OCI-LY7 (cell line): ENCODE data around the gene ATP8B4. TPM values are rescaled to one million over a fixed set of nuclear protein-coding genes. Genes with fewer than 3 reads are reported as not detected.

ENCODE experiments used
- BruUV-seq: library from RNA; stranded (reverse); fragments of 400-500 nt; replicated peaks from 2 replicates; lab custom pipeline; 2021; lab: Mats Ljungman, UMichigan
- CTCF ChIA-PET: fragments of 300-600 bp; sonication (Branson Sonifier 250); formaldehyde crosslinking; loops from one replicate; lab custom pipeline; 2022; ENCODE audit warnings: antibody characterized with exemption; ENCODE audit not compliant: unreplicated experiment; lab: Charles Lee
- POLR2A ChIA-PET: fragments of 300-600 bp; sonication (Branson Sonifier 250); formaldehyde crosslinking; loops from one replicate; lab custom pipeline; 2022; ENCODE audit warnings: antibody characterized with exemption; lab: Charles Lee
- DNase-seq: peaks from one replicate; pipeline ENCODE4 v3.0.0-alpha.2; 2015; ENCODE audit warnings: low spot score
- H2AFZ ChIP-seq: fragments of 200-600 bp; sonication (generic), shearing (Covaris generic); 2 replicates; pipeline ENCODE4 v1.6.1; 2014; ENCODE audit warnings: mild to moderate bottlenecking, antibody characterized with exemption, low read length, moderate library complexity
- H3K27ac ChIP-seq: fragments of 200-600 bp; sonication (generic); 2 replicates; pipeline ENCODE4 v1.5.1; 2014; ENCODE audit warnings: mixed run types, low read depth, mild to moderate bottlenecking, moderate library complexity, low read length, inconsistent platforms; ENCODE audit not compliant: poor library complexity, severe bottlenecking
- H3K36me3 ChIP-seq: fragments of 200-600 bp; sonication (generic); 2 replicates; pipeline ENCODE4 v1.6.1; 2014; ENCODE audit warnings: mild to moderate bottlenecking, antibody characterized with exemption, low read length, moderate library complexity, mixed read lengths; ENCODE audit not compliant: insufficient read depth
- H3K4me1 ChIP-seq: fragments of 200-600 bp; sonication (generic); 2 replicates; pipeline ENCODE4 v1.5.1; 2014; ENCODE audit warnings: mild to moderate bottlenecking, low read length; ENCODE audit not compliant: insufficient read depth, poor library complexity, severe bottlenecking
- H3K4me2 ChIP-seq: fragments of 200-600 bp; sonication (generic); 2 replicates; pipeline ENCODE4 v1.6.1; 2014; ENCODE audit warnings: mild to moderate bottlenecking, low read length
- H3K4me3 ChIP-seq: fragments of 200-600 bp; sonication (generic); 2 replicates; pipeline ENCODE4 v1.5.1; 2014; ENCODE audit warnings: mild to moderate bottlenecking, low read depth, low read length; ENCODE audit not compliant: poor library complexity, severe bottlenecking
- H3K79me2 ChIP-seq: fragments of 200-600 bp; sonication (generic); 2 replicates; pipeline ENCODE4 v1.6.1; 2016; ENCODE audit warnings: low read depth, mild to moderate bottlenecking, low read length, moderate library complexity, mixed read lengths; ENCODE audit not compliant: insufficient read depth
- H3K9me2 ChIP-seq: fragments of 200-600 bp; sonication (generic); 2 replicates; pipeline ENCODE4 v1.6.1; 2016; ENCODE audit warnings: mild to moderate bottlenecking, low read length, mixed read lengths; ENCODE audit not compliant: insufficient read depth
- H3K9me3 ChIP-seq: fragments of 200-600 bp; sonication (generic); 2 replicates; pipeline ENCODE4 v1.6.1; 2014; ENCODE audit warnings: mild to moderate bottlenecking, mixed run types, low read length, mixed read lengths
- H4K20me1 ChIP-seq: fragments of 200-600 bp; sonication (generic); 2 replicates; pipeline ENCODE4 v1.6.1; 2014; ENCODE audit warnings: mild to moderate bottlenecking, antibody characterized with exemption, low read length, moderate library complexity, mixed read lengths; ENCODE audit not compliant: insufficient read depth
- EZH2phosphoT487 ChIP-seq: fragments of 200-600 bp; sonication (generic); IDR thresholded peaks from 2 replicates; pipeline ENCODE4 v1.6.1; 2018; ENCODE audit warnings: low read depth, borderline replicate concordance, mild to moderate bottlenecking, mixed run types, antibody characterized with exemption, low read length, moderate library complexity, mixed read lengths
- intact Hi-C: fragments of 100-400 bp; cut with micrococcal nuclease; formaldehyde crosslinking; loops from one replicate; pipeline ENCODE4 v1.10.0; 2022; ENCODE audit not compliant: unreplicated experiment
- total RNA-seq, 2 experiments: library from RNA; depleted of rRNA in 1 of 2; stranded (reverse); fragments of >200 nt in 1 of 2; shearing (Covaris generic) in 1 of 2; gene quantifications; 2 replicates each; pipeline ENCODE4 v1.2.3, GENCODE V29; 2014 to 2022
- TF ChIP-seq, protein P1 (sequence below): fragments of 200-600 bp; sonication (generic); conservative IDR thresholded peaks from 2 replicates; pipeline ENCODE4 v1.5.1; 2014; ENCODE audit warnings: mild to moderate bottlenecking, antibody characterized with exemption, low read length, moderate library complexity, mixed read lengths

Gene ATP8B4
- total RNA-seq, 2 experiments from 2014 or later: not detected

DNA sequence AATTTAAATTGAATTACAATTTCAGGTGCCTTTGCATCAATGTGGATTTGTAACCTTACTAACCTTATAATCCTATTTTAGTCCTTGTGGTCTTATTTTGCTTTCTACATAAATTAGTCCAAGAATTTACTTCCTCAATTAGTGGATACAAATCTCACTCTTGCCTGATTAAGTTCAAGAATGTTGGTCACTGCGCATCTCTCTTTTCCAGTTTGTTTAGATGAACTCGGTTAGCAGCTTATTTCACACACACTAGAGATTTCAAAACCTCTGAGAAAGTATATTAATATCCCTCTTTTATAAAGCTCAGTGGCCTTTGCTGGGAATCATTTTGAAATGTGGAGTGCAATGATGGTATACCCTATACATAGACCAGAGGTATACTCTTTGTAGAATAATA, 254.8 kb downstream of the ATP8B4 start:
- no peaks in the 10 kb centered on the region for H3K9me3 ChIP-seq
- no TSS peak for BruUV-seq
- no peak overlapping the region for H2AFZ ChIP-seq
- no peak overlapping the region for H3K27ac ChIP-seq
- no peak for TF ChIP-seq EZH2phosphoT487
- TF ChIP-seq, protein P1, sequence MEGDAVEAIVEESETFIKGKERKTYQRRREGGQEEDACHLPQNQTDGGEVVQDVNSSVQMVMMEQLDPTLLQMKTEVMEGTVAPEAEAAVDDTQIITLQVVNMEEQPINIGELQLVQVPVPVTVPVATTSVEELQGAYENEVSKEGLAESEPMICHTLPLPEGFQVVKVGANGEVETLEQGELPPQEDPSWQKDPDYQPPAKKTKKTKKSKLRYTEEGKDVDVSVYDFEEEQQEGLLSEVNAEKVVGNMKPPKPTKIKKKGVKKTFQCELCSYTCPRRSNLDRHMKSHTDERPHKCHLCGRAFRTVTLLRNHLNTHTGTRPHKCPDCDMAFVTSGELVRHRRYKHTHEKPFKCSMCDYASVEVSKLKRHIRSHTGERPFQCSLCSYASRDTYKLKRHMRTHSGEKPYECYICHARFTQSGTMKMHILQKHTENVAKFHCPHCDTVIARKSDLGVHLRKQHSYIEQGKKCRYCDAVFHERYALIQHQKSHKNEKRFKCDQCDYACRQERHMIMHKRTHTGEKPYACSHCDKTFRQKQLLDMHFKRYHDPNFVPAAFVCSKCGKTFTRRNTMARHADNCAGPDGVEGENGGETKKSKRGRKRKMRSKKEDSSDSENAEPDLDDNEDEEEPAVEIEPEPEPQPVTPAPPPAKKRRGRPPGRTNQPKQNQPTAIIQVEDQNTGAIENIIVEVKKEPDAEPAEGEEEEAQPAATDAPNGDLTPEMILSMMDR: no peak
- POLR2A ChIA-PET: no interaction called here
- CTCF ChIA-PET: no interaction called here
- DNase-seq: no peak
- H3K79me2 ChIP-seq: no peaks in the 10 kb centered on the region
- no peaks in the 10 kb centered on the region for H4K20me1 ChIP-seq
- intact Hi-C loops: no loop called here
- H3K36me3 ChIP-seq: no peaks in the 10 kb centered on the region
- no peaks in the 10 kb centered on the region for H3K4me1 ChIP-seq
- no peak overlapping the region for H3K4me3 ChIP-seq
- H3K9me2 ChIP-seq: no peaks in the 10 kb centered on the region
- H3K4me2 ChIP-seq: no peak overlapping the region

DNA sequence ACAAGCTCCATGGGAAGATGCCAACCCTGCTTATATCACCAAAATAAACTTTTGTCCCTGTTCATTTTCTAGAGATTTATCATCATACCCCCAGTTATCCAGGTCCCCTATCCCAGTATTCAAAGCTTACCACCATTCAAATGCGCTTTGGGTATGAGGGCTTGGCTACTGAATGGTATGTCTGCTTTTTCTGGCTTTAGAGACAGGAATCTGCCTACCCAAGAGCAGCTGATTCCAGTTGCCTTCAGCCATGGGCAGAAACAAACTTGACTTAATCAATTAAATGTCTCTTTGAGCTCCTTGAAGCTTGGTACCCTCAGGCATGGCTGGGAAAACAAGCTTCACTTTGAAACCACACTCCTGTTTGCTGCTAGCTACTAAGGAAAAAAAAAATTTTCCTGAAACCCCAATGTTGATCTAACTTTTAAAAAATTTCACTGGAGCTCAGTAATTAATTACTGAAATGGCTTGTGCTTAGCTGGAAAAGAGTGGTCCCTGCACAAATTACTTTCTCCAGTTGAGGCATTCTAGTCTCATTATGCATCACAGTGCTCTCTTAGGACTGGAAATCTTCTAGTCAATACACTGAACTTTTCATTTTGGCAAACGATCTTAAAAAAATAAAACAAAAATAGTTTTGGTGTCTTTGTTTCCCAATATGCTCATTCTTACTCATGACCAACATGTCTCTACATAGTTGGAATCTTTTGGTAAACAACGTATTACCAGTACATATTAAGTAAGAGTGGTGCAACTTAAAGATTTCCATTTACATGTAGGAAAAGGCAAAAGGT, 255.4 kb downstream of the ATP8B4 start:
- H3K79me2 ChIP-seq: no peaks in the 10 kb centered on the region
- H3K4me2 ChIP-seq: no peak overlapping the region
- H3K4me1 ChIP-seq: no peaks in the 10 kb centered on the region
- TF ChIP-seq, protein P1: no peak
- TF ChIP-seq EZH2phosphoT487: no peak
- no peaks in the 10 kb centered on the region for H3K36me3 ChIP-seq
- H2AFZ ChIP-seq: no peak overlapping the region
- intact Hi-C loops: no loop called here
- no TSS peak for BruUV-seq
- no peak overlapping the region for H3K27ac ChIP-seq
- no peak overlapping the region for H3K4me3 ChIP-seq
- H4K20me1 ChIP-seq: no peaks in the 10 kb centered on the region
- ChIA-PET CTCF (no interaction called here), POLR2A (no interaction called here)
- no peak for DNase-seq
- H3K9me3 ChIP-seq: no peaks in the 10 kb centered on the region
- no peaks in the 10 kb centered on the region for H3K9me2 ChIP-seq

DNA sequence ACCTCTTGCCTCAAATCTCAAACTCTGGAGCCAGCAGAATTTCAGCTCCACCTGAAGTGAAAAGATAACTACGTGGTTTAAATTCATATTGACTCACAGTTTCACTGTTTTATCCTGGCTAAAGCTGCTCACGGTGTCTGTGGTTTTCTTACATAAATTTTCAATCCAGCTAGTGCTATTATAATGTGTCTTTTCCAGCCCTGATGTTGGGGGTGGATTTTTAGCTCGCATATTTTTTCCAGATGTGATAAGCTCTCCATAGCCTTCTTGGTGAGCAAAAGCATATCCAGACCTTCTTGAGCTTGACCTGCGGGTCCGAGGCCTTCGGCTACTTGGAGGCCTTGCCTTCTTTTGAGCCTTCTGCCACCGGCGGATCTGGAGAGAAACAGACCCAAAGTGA, 258.9 kb downstream of the ATP8B4 start:
- no peak overlapping the region for H2AFZ ChIP-seq
- no peaks in the 10 kb centered on the region for H3K79me2 ChIP-seq
- ChIA-PET CTCF (no interaction called here), POLR2A (interaction anchor here (0.7 kb wide), 1 partner anchor 645 kb away, joined by 4 read pairs; no protein-coding TSS in a partner anchor)
- no peak overlapping the region for H3K4me2 ChIP-seq
- no peaks in the 10 kb centered on the region for H4K20me1 ChIP-seq
- no peaks in the 10 kb centered on the region for H3K4me1 ChIP-seq
- no peak for DNase-seq
- H3K36me3 ChIP-seq: no peaks in the 10 kb centered on the region
- no peak overlapping the region for H3K27ac ChIP-seq
- TF ChIP-seq, protein P1: no peak
- TF ChIP-seq EZH2phosphoT487: no peak
- no TSS peak for BruUV-seq
- no peaks in the 10 kb centered on the region for H3K9me3 ChIP-seq
- intact Hi-C loops: no loop called here
- H3K9me2 ChIP-seq: no peaks in the 10 kb centered on the region
- no peak overlapping the region for H3K4me3 ChIP-seq
